A673 (cell line): ENCODE data around the gene OSBPL3.

Experiments
- EZH2 ChIP-seq: fragments of 200-600 bp; sonication (generic); IDR thresholded peaks from 2 replicates; pipeline ENCODE4 v1.6.1; 2017; ENCODE audit warnings: borderline replicate concordance, low read depth, mild to moderate bottlenecking, mixed read lengths, antibody characterized with exemption, low read length; ENCODE audit not compliant: poor library complexity, severe bottlenecking
- TF ChIP-seq, protein P1 (sequence below): fragments of 300-800, 200-600 bp; sonication (generic); conservative IDR thresholded peaks from 2 replicates; pipeline ENCODE4 v1.5.1; 2017; ENCODE audit warnings: low read depth, mild to moderate bottlenecking, antibody characterized with exemption, low read length, moderate library complexity, mixed read lengths

DNA sequence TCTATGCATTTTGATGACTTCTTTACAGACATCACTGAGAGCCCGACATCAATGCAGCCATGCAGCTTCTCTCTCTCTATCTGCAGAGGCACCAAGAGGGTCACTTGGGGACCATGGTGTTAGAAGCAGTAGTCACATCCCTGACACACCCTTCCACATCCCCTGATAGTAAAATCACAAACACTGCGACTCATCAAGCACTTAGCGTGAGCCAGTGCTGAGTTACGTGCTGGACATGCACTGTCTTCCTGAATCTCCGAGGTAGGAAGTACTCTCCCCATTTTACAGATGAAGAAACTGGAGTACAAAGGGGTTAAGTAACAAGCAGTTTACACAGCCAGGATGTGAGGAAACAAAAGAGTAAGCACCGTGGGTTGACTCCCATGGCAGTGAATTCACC lies 109.2 kb downstream of the OSBPL3 start:
- TF ChIP-seq, protein P1, sequence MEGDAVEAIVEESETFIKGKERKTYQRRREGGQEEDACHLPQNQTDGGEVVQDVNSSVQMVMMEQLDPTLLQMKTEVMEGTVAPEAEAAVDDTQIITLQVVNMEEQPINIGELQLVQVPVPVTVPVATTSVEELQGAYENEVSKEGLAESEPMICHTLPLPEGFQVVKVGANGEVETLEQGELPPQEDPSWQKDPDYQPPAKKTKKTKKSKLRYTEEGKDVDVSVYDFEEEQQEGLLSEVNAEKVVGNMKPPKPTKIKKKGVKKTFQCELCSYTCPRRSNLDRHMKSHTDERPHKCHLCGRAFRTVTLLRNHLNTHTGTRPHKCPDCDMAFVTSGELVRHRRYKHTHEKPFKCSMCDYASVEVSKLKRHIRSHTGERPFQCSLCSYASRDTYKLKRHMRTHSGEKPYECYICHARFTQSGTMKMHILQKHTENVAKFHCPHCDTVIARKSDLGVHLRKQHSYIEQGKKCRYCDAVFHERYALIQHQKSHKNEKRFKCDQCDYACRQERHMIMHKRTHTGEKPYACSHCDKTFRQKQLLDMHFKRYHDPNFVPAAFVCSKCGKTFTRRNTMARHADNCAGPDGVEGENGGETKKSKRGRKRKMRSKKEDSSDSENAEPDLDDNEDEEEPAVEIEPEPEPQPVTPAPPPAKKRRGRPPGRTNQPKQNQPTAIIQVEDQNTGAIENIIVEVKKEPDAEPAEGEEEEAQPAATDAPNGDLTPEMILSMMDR = no peak
- TF ChIP-seq EZH2 = no peak
